ENCODE results near the gene NDUFS6. TPM values are rescaled to one million over a fixed set of nuclear protein-coding genes. Genes with fewer than 3 reads are reported as not detected.

The NDUFS6 gene
- total and polyA plus RNA-seq, 8 donors: 26.8 to 55.8 (median 40.7) TPM

DNA sequence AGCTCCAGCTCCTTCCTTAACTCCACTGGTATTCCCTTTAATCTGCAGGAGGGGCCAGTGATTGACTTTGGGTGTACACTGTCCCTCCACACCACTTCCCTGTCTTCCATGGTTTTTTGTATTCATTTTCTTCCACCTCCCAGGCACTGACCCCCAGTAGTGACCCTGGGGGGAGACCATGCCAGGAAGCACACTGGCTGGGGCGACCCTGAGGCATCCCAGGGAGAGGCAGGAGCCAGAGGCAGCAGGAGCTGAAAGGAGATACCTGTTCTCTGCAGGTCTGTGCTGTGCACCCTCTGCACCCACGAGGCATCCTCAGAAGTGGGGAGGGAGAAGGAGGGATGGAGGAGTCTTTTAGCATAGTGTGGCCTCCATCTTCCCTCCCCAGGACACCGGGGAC lies 53.9 kb downstream of the NDUFS6 start:
- TF ChIP-seq, protein P1, sequence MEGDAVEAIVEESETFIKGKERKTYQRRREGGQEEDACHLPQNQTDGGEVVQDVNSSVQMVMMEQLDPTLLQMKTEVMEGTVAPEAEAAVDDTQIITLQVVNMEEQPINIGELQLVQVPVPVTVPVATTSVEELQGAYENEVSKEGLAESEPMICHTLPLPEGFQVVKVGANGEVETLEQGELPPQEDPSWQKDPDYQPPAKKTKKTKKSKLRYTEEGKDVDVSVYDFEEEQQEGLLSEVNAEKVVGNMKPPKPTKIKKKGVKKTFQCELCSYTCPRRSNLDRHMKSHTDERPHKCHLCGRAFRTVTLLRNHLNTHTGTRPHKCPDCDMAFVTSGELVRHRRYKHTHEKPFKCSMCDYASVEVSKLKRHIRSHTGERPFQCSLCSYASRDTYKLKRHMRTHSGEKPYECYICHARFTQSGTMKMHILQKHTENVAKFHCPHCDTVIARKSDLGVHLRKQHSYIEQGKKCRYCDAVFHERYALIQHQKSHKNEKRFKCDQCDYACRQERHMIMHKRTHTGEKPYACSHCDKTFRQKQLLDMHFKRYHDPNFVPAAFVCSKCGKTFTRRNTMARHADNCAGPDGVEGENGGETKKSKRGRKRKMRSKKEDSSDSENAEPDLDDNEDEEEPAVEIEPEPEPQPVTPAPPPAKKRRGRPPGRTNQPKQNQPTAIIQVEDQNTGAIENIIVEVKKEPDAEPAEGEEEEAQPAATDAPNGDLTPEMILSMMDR (IDR thresholded peaks at IDR 0.05): no peak
- peaks cover 43 to 77% of the 10 kb centered on the region in 2 donors for H3K27me3 ChIP-seq
- H3K27ac ChIP-seq: no peak overlapping the region
- intact Hi-C loops (cut with DNase I): no loop called here
- ATAC-seq: no peak
- H3K4me3 ChIP-seq: no peak overlapping the region
- H3K9me3 ChIP-seq: no peaks in the 10 kb centered on the region
- no peaks in the 10 kb centered on the region for H3K36me3 ChIP-seq
- peak in 1 of 4 donors; percentile 32 for DNase-seq
- no peaks in the 10 kb centered on the region for H3K4me1 ChIP-seq

DNA sequence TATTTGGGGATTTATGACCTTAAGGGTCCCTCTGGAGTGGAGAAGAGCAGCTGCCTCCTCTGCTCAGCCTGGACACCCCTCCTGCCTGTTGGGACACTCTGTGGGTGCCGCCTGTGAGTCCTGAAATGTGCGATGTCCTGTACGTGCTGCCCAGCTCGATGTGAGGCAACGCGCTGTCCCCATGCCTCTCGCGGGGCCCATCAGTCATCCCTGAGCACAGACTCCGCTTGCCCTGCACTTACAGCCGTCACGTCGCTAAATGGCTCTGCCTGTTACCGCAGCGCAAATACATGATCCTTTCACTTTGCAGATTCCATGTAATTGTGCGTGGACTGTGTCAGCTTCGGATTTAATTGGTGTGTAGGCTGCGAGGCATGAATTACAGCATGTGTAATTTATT lies 54.4 kb downstream of the NDUFS6 start:
- intact Hi-C loops (cut with DNase I): no loop called here
- TF ChIP-seq, protein P1 (IDR thresholded peaks at IDR 0.05): no peak
- ATAC-seq (no peak), DNase-seq (peak in 1 of 4 donors; percentile 66)
- Histone ChIP-seq H3K36me3 (no peaks in the 10 kb centered on the region), H3K9me3 (no peaks in the 10 kb centered on the region), H3K4me3 (no peak overlapping the region), H3K27ac (no peak overlapping the region), H3K27me3 (peaks cover 39 to 72% of the 10 kb centered on the region in 2 donors), H3K4me1 (no peaks in the 10 kb centered on the region)

DNA sequence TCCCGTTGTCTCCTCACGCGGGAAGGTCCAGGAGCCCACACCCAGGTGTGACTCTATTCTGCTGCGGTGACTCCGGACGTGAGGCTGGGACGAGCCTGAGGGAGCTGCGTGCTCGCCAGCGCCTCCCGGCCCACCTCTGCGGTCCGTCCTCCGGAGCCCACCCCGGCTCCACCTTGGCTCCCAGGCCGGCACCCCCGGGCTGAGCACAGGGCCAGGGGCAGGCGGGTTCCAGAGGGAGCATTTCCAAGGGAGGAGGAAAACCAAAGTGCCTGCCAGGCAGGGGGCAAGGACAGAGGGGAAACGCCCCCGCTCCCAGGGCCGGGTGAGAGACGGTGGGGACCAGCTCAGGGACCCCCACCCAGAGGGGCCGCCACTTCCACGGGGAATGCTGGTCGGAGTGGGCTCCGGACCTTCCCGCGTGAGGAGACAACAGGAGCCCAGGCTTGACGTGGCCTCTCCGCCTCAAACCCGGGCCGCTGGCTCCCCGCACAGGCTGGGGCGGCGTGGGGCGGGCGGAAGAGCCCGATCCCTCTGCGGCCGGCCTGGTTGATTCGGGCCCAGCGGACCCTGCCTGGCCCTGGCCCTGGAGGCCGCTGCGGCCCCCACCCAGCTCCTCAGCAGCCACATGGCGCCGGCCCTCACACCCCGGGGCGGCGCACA lies 55.5 kb downstream of the NDUFS6 start:
- Histone ChIP-seq H3K27ac (no peak overlapping the region), H3K36me3 (no peaks in the 10 kb centered on the region), H3K4me1 (no peaks in the 10 kb centered on the region), H3K4me3 (peak overlapping the region in 1 of 2 donors; percentile 15), H3K27me3 (peaks cover 28 to 62% of the 10 kb centered on the region in 2 donors), H3K9me3 (no peaks in the 10 kb centered on the region)
- ATAC-seq (no peak), DNase-seq (peak in 1 of 4 donors; percentile 69)
- TF ChIP-seq, protein P1 (IDR thresholded peaks at IDR 0.05): no peak
- intact Hi-C loops (cut with DNase I): no loop called here

DNA sequence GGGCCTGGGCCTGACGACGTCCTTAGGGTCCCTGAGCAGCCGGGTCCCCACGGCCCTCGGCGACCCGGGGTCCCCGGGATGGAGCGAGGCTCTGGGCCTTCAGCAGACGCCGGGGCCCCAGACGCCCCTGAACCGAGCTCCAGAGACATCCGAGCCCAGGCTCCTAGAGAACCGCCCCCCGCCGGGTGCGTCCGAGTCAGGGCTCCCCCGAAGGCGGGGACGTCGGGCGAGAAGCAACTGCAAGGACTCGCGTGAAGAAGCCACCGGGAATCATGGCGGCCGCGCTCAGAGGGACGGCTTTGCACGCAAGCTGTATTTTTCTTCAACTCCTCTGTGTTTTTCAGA lies 56.0 kb downstream of the NDUFS6 start:
- H3K9me3 ChIP-seq: no peaks in the 10 kb centered on the region
- H3K4me1 ChIP-seq: no peaks in the 10 kb centered on the region
- intact Hi-C loops (cut with DNase I): no loop called here
- TF ChIP-seq, protein P1 (IDR thresholded peaks at IDR 0.05): no peak
- no peaks in the 10 kb centered on the region for H3K36me3 ChIP-seq
- peaks cover 23 to 62% of the 10 kb centered on the region in 2 donors for H3K27me3 ChIP-seq
- H3K4me3 ChIP-seq: peak overlapping the region in 1 of 2 donors; percentile 15
- no peak for ATAC-seq
- H3K27ac ChIP-seq: no peak overlapping the region
- peak in 1 of 4 donors; percentile 78 for DNase-seq

DNA sequence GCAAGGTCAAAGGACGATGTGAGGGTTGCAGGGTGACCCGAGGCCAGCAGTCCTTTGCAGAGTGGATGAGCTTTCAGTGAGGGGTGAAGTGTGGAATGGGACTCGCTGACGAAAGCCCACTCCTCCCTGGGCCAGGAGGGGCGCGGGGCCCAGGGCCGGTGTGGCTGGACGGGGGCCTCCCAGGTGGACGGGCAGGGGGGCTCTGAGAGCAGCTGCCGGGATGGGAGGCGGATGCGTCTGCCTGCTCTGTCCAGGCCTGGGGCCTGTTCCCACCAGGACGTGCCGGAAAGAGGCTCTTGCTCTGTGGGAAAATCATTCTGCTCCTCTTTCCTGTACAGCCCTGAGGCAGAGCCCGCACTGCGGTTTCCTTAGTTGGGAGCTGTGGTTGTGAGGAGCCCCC lies 57.2 kb downstream of the NDUFS6 start:
- DNase-seq: peak in 1 of 4 donors; percentile 65
- TF ChIP-seq, protein P1 (IDR thresholded peaks at IDR 0.05): no peak

More for the DNA sequence above, 57.2 kb downstream of the NDUFS6 start:
- Histone ChIP-seq H3K9me3 (no peaks in the 10 kb centered on the region), H3K4me3 (no peak overlapping the region), H3K4me1 (no peaks in the 10 kb centered on the region), H3K27ac (no peak overlapping the region), H3K36me3 (no peaks in the 10 kb centered on the region), H3K27me3 (peaks cover 14 to 63% of the 10 kb centered on the region in 2 donors)
- no peak for ATAC-seq
- intact Hi-C loops (cut with DNase I): no loop called here
